Mucosa of descending colon (tissue), 3 donors: ENCODE measurements around the gene SCO1. TPM values are rescaled to one million over a fixed set of nuclear protein-coding genes. Genes with fewer than 3 reads are reported as not detected.
"Not testable (repeated sequence)": the region's sequence is repeated elsewhere in the genome, so short reads cannot be mapped to it uniquely, and the experiment has no call there.

Source experiments
- ATAC-seq: fragments of 200-7000 bp; cut with Tn5 transposase; one replicate; pipeline ENCODE4 v1.9.1; 2020; ENCODE audit warnings: mild to moderate bottlenecking, moderate library complexity
- DNase-seq, 3 donors: peaks; one replicate each; pipeline ENCODE4 v3.0.0-alpha.2; 2020
- H3K36me3 ChIP-seq: fragments of 200-600 bp; one replicate; pipeline ENCODE4 v1.8.0; 2021; ENCODE audit warnings: low read depth, mild to moderate bottlenecking
- H3K4me1 ChIP-seq: fragments of 200-600 bp; one replicate; pipeline ENCODE4 v1.8.0; 2021; ENCODE audit warnings: low read depth, mild to moderate bottlenecking
- H3K4me3 ChIP-seq: fragments of 200-600 bp; one replicate; pipeline ENCODE4 v1.8.0; 2021; ENCODE audit warnings: mild to moderate bottlenecking
- H3K9me3 ChIP-seq: fragments of 200-600 bp; one replicate; pipeline ENCODE4 v1.8.0; 2021; ENCODE audit warnings: mild to moderate bottlenecking
- intact Hi-C, 2 donors: fragments of 100-400 bp; cut with DNase I in 1 of 2; cut with micrococcal nuclease in 1 of 2; formaldehyde crosslinking; loops; one replicate each; pipeline versions ENCODE4 v1.11.0 to v1.11.1; 2022; cut with DNase I, micrococcal nuclease
- total RNA-seq, 3 donors: library from RNA; stranded (reverse); fragmentation: NEBNext Ultra II Directional in 2 of 3; extraction: Animal tissue kit (Norgen Biotek cat#: 25700) in 2 of 3; gene quantifications; one replicate each; pipeline versions ENCODE4 v1.2.1 to v1.2.4, GENCODE V29; 2021 to 2023
- TF ChIP-seq, protein P1 (sequence below): fragments of 200-600 bp; IDR thresholded peaks from one replicate; pipeline ENCODE4 v1.8.0; 2022; ENCODE audit warnings: antibody characterized with exemption, mild to moderate bottlenecking
- donor health status: DM: no; HTN: no; CAD: no; lungs with moderate emphysema.
- donor health status: DM: no; HTN: no; CAD: no.
- donor health status: DM: no; HTN: yes; CAD: no.

Gene SCO1
- total RNA-seq, 3 donors from 2014 or later: 32.1 to 39.0 (median 38.3) TPM

DNA sequence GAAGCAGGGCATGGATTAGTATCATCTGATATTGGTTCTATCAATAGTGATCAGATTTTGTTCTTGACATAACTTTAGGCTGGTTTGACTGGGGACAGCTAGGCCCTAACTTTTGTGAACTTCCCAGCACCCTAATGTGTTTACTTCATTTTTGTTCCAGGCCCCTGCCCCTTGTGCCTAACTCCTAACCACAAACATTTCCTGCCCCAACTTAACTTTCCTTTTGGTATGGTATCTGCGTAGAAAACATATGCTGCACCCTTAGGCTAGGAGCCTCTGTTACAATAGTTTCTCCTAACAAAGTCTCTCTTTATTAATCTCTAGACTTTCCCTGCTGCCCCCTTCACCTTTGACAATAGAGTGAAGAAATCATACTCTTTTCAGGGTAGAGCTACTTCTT lies 2.5 kb upstream of the SCO1 start:
- H3K36me3 ChIP-seq: no peaks in the 10 kb centered on the region
- intact Hi-C loops: no loop called here
- ATAC-seq (no peak), DNase-seq (no peak)
- peaks cover 11% of the 10 kb centered on the region for H3K4me1 ChIP-seq
- H3K9me3 ChIP-seq: no peaks in the 10 kb centered on the region
- no peak overlapping the region for H3K4me3 ChIP-seq
- TF ChIP-seq, protein P1, sequence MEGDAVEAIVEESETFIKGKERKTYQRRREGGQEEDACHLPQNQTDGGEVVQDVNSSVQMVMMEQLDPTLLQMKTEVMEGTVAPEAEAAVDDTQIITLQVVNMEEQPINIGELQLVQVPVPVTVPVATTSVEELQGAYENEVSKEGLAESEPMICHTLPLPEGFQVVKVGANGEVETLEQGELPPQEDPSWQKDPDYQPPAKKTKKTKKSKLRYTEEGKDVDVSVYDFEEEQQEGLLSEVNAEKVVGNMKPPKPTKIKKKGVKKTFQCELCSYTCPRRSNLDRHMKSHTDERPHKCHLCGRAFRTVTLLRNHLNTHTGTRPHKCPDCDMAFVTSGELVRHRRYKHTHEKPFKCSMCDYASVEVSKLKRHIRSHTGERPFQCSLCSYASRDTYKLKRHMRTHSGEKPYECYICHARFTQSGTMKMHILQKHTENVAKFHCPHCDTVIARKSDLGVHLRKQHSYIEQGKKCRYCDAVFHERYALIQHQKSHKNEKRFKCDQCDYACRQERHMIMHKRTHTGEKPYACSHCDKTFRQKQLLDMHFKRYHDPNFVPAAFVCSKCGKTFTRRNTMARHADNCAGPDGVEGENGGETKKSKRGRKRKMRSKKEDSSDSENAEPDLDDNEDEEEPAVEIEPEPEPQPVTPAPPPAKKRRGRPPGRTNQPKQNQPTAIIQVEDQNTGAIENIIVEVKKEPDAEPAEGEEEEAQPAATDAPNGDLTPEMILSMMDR: no peak

DNA sequence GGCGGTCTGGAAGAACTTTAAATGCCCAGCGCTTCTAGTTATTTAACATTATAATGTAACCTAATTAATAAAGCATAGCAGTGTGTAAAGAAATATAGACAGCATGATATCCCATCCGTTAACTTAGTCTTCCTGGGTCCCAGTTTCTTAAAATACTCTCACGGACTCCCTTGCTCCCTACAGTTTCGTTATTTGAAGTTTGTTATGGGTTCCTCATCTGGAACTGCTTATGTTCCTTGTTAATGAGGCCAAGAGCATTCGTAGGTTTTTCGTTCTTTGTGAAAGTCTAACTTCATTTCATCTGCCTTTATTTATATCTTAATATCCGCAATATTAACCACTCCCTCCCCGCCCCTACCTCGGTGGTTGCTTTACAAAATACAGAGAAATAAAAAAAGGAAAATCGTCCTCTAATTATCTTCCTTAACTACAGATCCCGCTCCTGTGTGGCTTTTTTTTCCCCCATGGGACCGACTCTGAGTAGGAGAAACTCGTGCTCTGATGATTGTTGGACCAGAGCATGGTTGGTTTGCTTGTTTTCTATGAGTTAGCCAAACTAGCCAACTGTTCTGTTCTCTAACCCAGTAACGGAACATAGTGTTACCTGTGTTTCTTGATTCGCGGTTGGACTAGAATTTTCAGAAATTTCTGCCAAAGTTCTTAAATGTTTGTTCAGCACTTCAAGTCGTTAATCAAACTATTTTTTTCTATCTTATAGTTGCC lies 924 bp upstream of the SCO1 start:
- no peak for ATAC-seq
- intact Hi-C loops: no loop called here
- no peaks in the 10 kb centered on the region for H3K9me3 ChIP-seq
- peaks cover 11% of the 10 kb centered on the region for H3K4me1 ChIP-seq
- TF ChIP-seq, protein P1: no peak
- no peaks in the 10 kb centered on the region for H3K36me3 ChIP-seq
- H3K4me3 ChIP-seq: peak overlapping the region; percentile 83
- DNase-seq: peak in 1 of 3 donors; percentile 21

DNA sequence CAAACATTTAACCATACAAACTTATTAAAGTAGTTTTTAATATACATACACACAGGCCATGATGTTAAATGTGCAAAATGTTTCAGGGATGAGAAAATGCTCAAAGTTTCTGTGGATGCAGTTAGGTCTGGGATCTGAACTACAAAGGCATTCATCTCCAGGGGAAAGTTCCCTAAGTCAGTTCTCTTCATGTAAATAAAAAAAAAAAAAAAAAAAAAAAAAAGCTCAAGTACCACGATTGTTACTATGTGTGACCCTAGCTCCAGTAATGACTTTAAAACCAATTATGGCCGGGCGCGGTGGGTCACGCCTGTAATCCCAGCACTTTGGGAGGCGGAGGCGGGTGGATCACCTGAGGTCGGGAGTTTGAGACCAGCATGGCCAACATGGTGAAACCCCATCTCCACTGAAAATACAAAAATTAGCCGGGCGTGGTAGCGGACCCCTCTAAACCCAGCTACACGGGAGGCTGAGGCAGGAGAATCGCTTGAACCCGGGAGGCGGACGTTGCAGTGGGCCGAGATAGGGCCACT lies 1.4 kb downstream of the SCO1 start:
- H3K4me3 ChIP-seq: not testable (repeated sequence)

DNA sequence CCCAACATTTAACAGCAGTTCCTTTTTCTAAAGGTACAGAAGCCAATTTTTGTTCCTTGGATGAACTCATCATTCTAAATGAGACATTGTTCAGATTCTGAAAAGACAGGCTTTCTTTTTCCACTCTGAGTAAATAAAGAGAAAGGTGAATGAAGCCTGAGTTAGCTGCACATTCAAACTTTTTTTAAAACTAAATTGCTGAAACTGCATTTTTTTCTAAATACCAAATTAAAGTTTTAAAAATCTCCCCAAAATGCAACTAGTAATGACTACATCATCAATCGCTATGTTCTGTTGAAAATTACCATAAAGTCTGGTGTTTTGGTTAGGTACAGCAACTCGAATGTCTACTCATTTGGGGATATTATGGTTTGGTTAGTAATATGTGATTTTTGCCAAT lies 9.8 kb downstream of the SCO1 start:
- Histone ChIP-seq H3K4me1 (no peaks in the 10 kb centered on the region), H3K9me3 (no peaks in the 10 kb centered on the region), H3K4me3 (no peak overlapping the region), H3K36me3 (no peaks in the 10 kb centered on the region)
- no peak for ATAC-seq
- intact Hi-C loops: no loop called here
- TF ChIP-seq, protein P1: no peak
- no peak for DNase-seq

More for the DNA sequence above, 1.4 kb downstream of the SCO1 start:
- H3K4me1 ChIP-seq: peaks cover 11% of the 10 kb centered on the region
- ATAC-seq, intact Hi-C loops, H3K36me3 ChIP-seq, H3K9me3 ChIP-seq: not testable (repeated sequence)
- DNase-seq: peak in 2 of 3 donors; percentile 24 to 42

DNA sequence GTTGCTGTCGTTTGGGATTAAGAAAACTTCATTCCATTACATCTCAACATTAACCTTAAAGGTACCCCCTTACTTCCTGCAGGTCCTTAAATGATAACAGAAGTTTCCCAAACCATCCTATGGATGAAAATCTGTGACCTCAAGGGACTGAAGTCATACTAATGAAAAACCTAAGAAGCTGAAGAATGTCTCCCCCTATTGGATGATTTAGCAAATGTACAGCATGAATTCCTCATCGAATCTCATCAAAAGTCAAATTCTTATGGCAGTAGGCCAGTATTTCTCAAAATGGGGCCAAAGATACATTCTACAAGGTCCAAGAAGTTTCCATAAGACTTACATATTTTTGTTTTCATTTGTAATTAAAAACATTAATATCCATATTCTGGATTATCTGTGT lies 13.5 kb downstream of the SCO1 start:
- intact Hi-C loops: no loop called here
- no peak for ATAC-seq

DNA sequence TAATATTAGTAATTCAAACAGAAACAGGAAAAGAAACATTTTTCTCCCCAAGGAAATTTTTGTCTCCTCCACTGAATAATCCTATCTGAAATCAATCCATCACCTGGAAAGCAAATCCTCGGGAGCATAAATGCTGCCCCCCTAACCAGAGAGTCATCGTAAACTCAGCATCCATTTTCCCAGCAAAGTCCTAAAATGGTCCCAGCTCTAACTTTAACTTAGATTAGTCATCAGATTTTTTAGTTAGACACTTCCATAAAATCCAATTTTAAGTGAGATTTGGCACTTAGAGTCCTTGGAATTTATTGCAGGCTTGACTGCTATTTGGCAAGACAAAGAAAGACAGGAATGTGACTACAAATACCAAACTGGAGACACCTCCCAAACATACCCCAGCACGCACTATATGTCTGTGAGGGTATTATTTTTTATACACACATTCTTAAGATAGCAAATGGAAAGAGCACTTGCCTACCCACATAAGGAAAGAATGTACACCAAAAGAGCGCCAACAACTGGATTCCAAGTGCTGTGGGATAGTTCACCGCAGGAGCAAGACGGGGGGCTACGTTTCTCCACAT lies 15.4 kb downstream of the SCO1 start:
- no peak for DNase-seq
- Histone ChIP-seq H3K4me3 (no peak overlapping the region), H3K4me1 (no peaks in the 10 kb centered on the region), H3K36me3 (peaks cover 8% of the 10 kb centered on the region), H3K9me3 (no peaks in the 10 kb centered on the region)
- ATAC-seq: no peak
- intact Hi-C loops: no loop called here
- TF ChIP-seq, protein P1: no peak

More for the DNA sequence above, 13.5 kb downstream of the SCO1 start:
- Histone ChIP-seq H3K9me3 (no peaks in the 10 kb centered on the region), H3K4me3 (no peak overlapping the region), H3K4me1 (no peaks in the 10 kb centered on the region), H3K36me3 (peaks cover 8% of the 10 kb centered on the region)
- TF ChIP-seq, protein P1: peak; percentile 27
- DNase-seq: no peak
